HL-60 (cell line): Measurements from ENCODE around the gene PERCC1.
"Not testable (repeated sequence)": the region's sequence is repeated elsewhere in the genome, so short reads cannot be mapped to it uniquely, and the experiment has no call there.

Experiments used
- CTCF ChIP-seq: IDR thresholded peaks from one replicate; pipeline ENCODE4 v1.5.1; 2011; ENCODE audit warnings: low read length, control low read depth, inconsistent platforms; ENCODE audit not compliant: insufficient read depth
- GABPA ChIP-seq: IDR thresholded peaks from 2 replicates; pipeline ENCODE4 v1.6.1; 2012; ENCODE audit warnings: low read depth
- POLR2AphosphoS5 ChIP-seq: IDR thresholded peaks from 2 replicates; pipeline ENCODE4 v1.6.1; 2012; ENCODE audit warnings: low read depth
- SPI1 ChIP-seq: IDR thresholded peaks from 2 replicates; pipeline ENCODE4 v1.6.1; 2012; ENCODE audit warnings: low read depth, mild to moderate bottlenecking, borderline replicate concordance

GRCh38 chr16:1439699-1440074 is 8.8 kb downstream of the PERCC1 start:
- TF ChIP-seq CTCF, POLR2AphosphoS5, SPI1, GABPA: not testable (repeated sequence)
